Measurements from ENCODE around the gene RBL2. TPM values are rescaled to one million over a fixed set of nuclear protein-coding genes. Genes with fewer than 3 reads are reported as not detected.
A peak's percentile ranks its signal among the peaks of the same experiment; 100 is the strongest.
"Not testable (repeated sequence)": the region's sequence is repeated elsewhere in the genome, so short reads cannot be mapped to it uniquely, and the experiment has no call there.

Gene RBL2
- total RNA-seq, 5 donors from 2014 or later (not counting 1 experiment from before 2014, with no cell fraction given): 193 to 366 (median 261) TPM

DNA sequence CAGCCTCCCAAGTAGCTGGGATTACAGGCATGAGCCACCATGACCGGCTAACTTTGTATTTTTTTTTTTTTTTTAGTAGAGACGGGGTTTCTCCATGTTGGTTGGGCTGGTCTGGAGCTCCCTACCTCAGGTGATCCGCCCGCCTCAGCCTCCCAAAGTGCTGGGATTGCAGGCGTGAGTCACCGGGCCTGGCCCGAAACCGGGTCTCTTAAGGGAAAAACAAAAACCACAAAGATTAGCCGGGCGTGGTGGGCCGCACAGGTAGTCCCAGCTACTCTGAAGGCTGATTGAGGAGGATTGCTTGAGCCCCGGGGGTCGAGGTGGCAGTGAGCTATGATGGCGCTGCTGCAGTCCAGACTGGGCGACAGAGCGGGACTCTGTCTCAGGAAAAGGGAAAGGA, 19.9 kb upstream of the RBL2 start:
- H3K36me3 ChIP-seq (ENCODE audit: control insufficient read depth in 2 of 2, extremely low read depth in 1 of 2, insufficient read depth in 1 of 2, low read length in 1 of 2): no peaks in the 10 kb centered on the region
- WGBS (ENCODE audit: insufficient coverage): 95% methylated on average over 14 of the region's 16 CpGs
- H3K4me3 ChIP-seq (ENCODE audit: control insufficient read depth in 1 of 2, extremely low read depth in 1 of 2, low read length in 1 of 2): no peak overlapping the region
- H3K4me1 ChIP-seq (ENCODE audit: control insufficient read depth in 1 of 2, extremely low read depth in 1 of 2, insufficient read depth in 2 of 2, low read length in 2 of 2): peaks cover 0 to 2% of the 10 kb centered on the region in 2 experiments
- no peak for ATAC-seq (replicated peaks in 1 of 4)
- Mint-ChIP-seq H3K36me3 (no peaks in the 10 kb centered on the region), H3K4me3 (no peak overlapping the region), H3K27me3 (no peaks in the 10 kb centered on the region), H3K27ac (no peak overlapping the region), H3K4me1 (peaks cover 1 to 7% (median 5%) of the 10 kb centered on the region in 3 donors), H3K9me3 (peaks cover 0 to 3% (median 0%) of the 10 kb centered on the region in 3 donors)
- no peaks in the 10 kb centered on the region for H3K9me3 ChIP-seq
- ChIA-PET POLR2A (no interaction called here), CTCF (no interaction called here)
- no peak overlapping the region for H3K27ac ChIP-seq (ENCODE audit: low read length)
- no peak for DNase-seq
- no peaks in the 10 kb centered on the region for H3K27me3 ChIP-seq (replicated peaks in 1 of 2; ENCODE audit: control insufficient read depth in 2 of 2, extremely low read depth in 1 of 2, insufficient read depth in 2 of 2, low read length in 1 of 2)

DNA sequence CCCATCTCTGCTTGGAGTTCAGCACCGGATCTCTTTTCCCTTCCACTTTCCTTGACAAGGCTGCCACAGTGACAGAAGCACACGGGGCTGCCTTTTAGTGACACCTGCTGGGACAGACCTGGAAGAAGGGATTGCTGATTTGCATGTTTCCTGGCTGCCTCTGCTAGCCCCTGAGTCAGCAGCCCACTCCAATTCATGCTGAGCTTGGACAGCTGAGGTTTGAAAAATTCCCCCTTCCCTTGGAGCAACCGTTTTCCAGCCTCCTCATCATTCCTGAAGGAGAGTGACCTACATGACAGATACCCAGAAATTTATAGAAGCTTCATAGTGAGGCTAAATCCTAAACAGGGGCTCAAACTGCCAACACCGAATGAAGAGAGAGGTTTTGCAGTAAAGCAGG, 18.8 kb upstream of the RBL2 start:
- H3K4me3 ChIP-seq (ENCODE audit: control insufficient read depth in 1 of 2, extremely low read depth in 1 of 2, low read length in 1 of 2): no peak overlapping the region
- no peak overlapping the region for H3K4me3 Mint-ChIP-seq
- peaks cover 0 to 3% (median 0%) of the 10 kb centered on the region in 3 donors for H3K9me3 Mint-ChIP-seq
- H3K4me1 ChIP-seq (ENCODE audit: control insufficient read depth in 1 of 2, extremely low read depth in 1 of 2, insufficient read depth in 2 of 2, low read length in 2 of 2): peaks cover 0 to 2% of the 10 kb centered on the region in 2 experiments
- peak overlapping the region in 1 of 2 donors; percentile 8 for H3K27ac Mint-ChIP-seq
- H3K27me3 ChIP-seq (replicated peaks in 1 of 2; ENCODE audit: control insufficient read depth in 2 of 2, extremely low read depth in 1 of 2, insufficient read depth in 2 of 2, low read length in 1 of 2): no peaks in the 10 kb centered on the region
- H3K36me3 Mint-ChIP-seq: no peaks in the 10 kb centered on the region
- no peak overlapping the region for H3K27ac ChIP-seq (ENCODE audit: low read length)
- H3K36me3 ChIP-seq (ENCODE audit: control insufficient read depth in 2 of 2, extremely low read depth in 1 of 2, insufficient read depth in 1 of 2, low read length in 1 of 2): no peaks in the 10 kb centered on the region
- DNase-seq: no peak
- no CpG with 5 or more reads among the region's 4 CpGs for WGBS (ENCODE audit: insufficient coverage)
- H3K9me3 ChIP-seq: no peaks in the 10 kb centered on the region
- H3K4me1 Mint-ChIP-seq: peaks cover 1 to 9% (median 7%) of the 10 kb centered on the region in 3 donors
- no peaks in the 10 kb centered on the region for H3K27me3 Mint-ChIP-seq
- POLR2A ChIA-PET: no interaction called here
- CTCF ChIA-PET: no interaction called here
- ATAC-seq (replicated peaks in 1 of 4): no peak

DNA sequence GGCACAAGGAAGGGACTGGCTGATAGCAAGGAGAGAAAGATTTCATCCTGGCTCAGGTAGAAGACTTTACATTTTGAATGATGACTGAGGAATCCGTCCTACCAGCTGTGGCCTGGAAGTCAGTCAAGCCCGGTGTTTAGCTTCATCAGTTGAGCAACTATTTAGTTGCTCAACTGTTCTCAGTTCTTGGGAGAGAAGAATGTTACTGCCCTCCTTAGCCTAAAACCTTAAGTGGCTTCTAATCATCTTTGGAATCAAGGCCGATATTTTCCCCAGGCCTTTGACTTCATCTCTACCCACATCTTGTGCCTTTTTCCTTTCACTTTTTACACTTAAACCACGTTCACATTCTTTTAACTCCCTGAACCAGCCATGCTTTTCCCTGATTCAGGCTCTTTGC, 17.3 kb upstream of the RBL2 start:
- Mint-ChIP-seq H3K4me3 (no peak overlapping the region), H3K27me3 (no peaks in the 10 kb centered on the region), H3K36me3 (no peaks in the 10 kb centered on the region), H3K4me1 (peaks cover 1 to 9% (median 7%) of the 10 kb centered on the region in 3 donors), H3K27ac (no peak overlapping the region), H3K9me3 (no peaks in the 10 kb centered on the region)
- no peak for ATAC-seq (replicated peaks in 1 of 4)
- CTCF ChIA-PET: interaction anchor here in 1 of 2 donors (0.6 kb wide), 1 partner anchor 55 kb away, joined by 4 read pairs; no protein-coding TSS in a partner anchor
- Histone ChIP-seq H3K27ac (ENCODE audit: low read length) (no peak overlapping the region), H3K27me3 (replicated peaks in 1 of 2; ENCODE audit: control insufficient read depth in 2 of 2, extremely low read depth in 1 of 2, insufficient read depth in 2 of 2, low read length in 1 of 2) (no peaks in the 10 kb centered on the region), H3K4me1 (ENCODE audit: control insufficient read depth in 1 of 2, extremely low read depth in 1 of 2, insufficient read depth in 2 of 2, low read length in 2 of 2) (peaks cover 0 to 2% of the 10 kb centered on the region in 2 experiments), H3K9me3 (no peaks in the 10 kb centered on the region), H3K4me3 (ENCODE audit: control insufficient read depth in 1 of 2, extremely low read depth in 1 of 2, low read length in 1 of 2) (no peak overlapping the region), H3K36me3 (ENCODE audit: control insufficient read depth in 2 of 2, extremely low read depth in 1 of 2, insufficient read depth in 1 of 2, low read length in 1 of 2) (no peaks in the 10 kb centered on the region)
- WGBS (ENCODE audit: insufficient coverage): 70% methylated on average over 3 of the region's 4 CpGs
- POLR2A ChIA-PET: no interaction called here
- no peak for DNase-seq

GRCh38 chr16:53417976-53418375, 16.3 kb upstream of the RBL2 start:
- POLR2A ChIA-PET: no interaction called here

DNA sequence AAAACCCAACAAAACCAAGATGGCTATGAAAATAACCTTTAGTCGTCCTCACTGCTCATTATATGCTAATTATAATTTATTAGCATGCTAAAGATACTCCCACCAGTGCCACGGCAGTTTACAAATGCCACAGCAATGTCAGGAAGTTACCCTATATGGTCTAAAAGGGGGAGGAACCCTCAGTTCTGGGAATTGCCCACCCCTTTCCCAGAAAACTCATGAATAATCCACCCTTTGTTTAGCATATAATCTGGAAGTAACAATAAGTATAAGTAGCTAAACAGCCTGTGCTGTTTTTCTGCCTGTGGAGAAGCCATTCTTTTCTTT, 14.9 kb upstream of the RBL2 start:
- ATAC-seq (replicated peaks in 1 of 4); H3K4me3 ChIP-seq (ENCODE audit: control insufficient read depth in 1 of 2, extremely low read depth in 1 of 2, low read length in 1 of 2); H3K27ac Mint-ChIP-seq; H3K4me1 Mint-ChIP-seq; H3K36me3 Mint-ChIP-seq; H3K27me3 ChIP-seq (replicated peaks in 1 of 2; ENCODE audit: control insufficient read depth in 2 of 2, extremely low read depth in 1 of 2, insufficient read depth in 2 of 2, low read length in 1 of 2); H3K4me1 ChIP-seq (ENCODE audit: control insufficient read depth in 1 of 2, extremely low read depth in 1 of 2, insufficient read depth in 2 of 2, low read length in 2 of 2); H3K4me3 Mint-ChIP-seq; DNase-seq; H3K36me3 ChIP-seq (ENCODE audit: control insufficient read depth in 2 of 2, extremely low read depth in 1 of 2, insufficient read depth in 1 of 2, low read length in 1 of 2); H3K27me3 Mint-ChIP-seq; H3K9me3 Mint-ChIP-seq; H3K9me3 ChIP-seq; H3K27ac ChIP-seq (ENCODE audit: low read length); CTCF ChIA-PET: not testable (repeated sequence)
- no CpG with 5 or more reads among the region's 2 CpGs for WGBS (ENCODE audit: insufficient coverage)
- POLR2A ChIA-PET: interaction anchor here in 1 of 2 donors (0.6 kb wide), 1 partner anchor 99 kb away, joined by 5 read pairs; no protein-coding TSS in a partner anchor

More at GRCh38 chr16:53417976-53418375, 16.3 kb upstream of the RBL2 start:
- Mint-ChIP-seq H3K36me3 (no peaks in the 10 kb centered on the region), H3K4me3 (no peak overlapping the region), H3K4me1 (peaks cover 1 to 9% (median 7%) of the 10 kb centered on the region in 3 donors), H3K27me3 (no peaks in the 10 kb centered on the region), H3K27ac (no peak overlapping the region), H3K9me3 (no peaks in the 10 kb centered on the region)
- no peaks in the 10 kb centered on the region for H3K36me3 ChIP-seq (ENCODE audit: control insufficient read depth in 2 of 2, extremely low read depth in 1 of 2, insufficient read depth in 1 of 2, low read length in 1 of 2)
- 100% methylated on average over 3 of the region's 7 CpGs for WGBS (ENCODE audit: insufficient coverage)
- no peaks in the 10 kb centered on the region for H3K27me3 ChIP-seq (replicated peaks in 1 of 2; ENCODE audit: control insufficient read depth in 2 of 2, extremely low read depth in 1 of 2, insufficient read depth in 2 of 2, low read length in 1 of 2)
- no peaks in the 10 kb centered on the region for H3K9me3 ChIP-seq
- H3K4me1 ChIP-seq (ENCODE audit: control insufficient read depth in 1 of 2, extremely low read depth in 1 of 2, insufficient read depth in 2 of 2, low read length in 2 of 2): peaks cover 0 to 2% of the 10 kb centered on the region in 2 experiments
- no peak overlapping the region for H3K27ac ChIP-seq (ENCODE audit: low read length)
- ATAC-seq (replicated peaks in 1 of 4) (no peak), DNase-seq (no peak)
- CTCF ChIA-PET: interaction anchor here in 1 of 2 donors (0.6 to 0.7 kb wide), 2 partner anchors 25 to 81 kb away, joined by 3 read pairs; no protein-coding TSS in a partner anchor
- H3K4me3 ChIP-seq (ENCODE audit: control insufficient read depth in 1 of 2, extremely low read depth in 1 of 2, low read length in 1 of 2): no peak overlapping the region

DNA sequence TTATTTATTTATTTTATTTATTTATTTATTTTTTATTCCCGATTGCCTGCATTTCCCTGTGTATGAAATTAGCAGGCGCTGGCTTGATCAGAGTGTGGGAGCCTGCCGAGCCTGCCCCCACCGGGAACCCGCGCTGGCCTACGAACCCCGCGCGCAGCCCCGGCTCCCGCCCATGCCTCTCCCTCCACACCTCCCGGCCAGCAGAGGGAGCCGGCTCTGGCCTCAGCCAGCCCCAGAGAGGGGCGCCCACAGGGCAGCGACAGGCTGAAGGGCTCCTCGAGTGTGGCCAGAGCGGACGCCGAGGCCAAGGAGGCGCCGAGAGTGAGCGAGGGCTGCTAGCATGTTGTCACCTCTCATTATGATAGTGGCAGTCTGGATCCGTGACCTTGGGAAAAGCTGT, 13.0 kb upstream of the RBL2 start:
- Histone ChIP-seq H3K4me3 (ENCODE audit: control insufficient read depth in 1 of 2, extremely low read depth in 1 of 2, low read length in 1 of 2) (no peak overlapping the region), H3K27me3 (replicated peaks in 1 of 2; ENCODE audit: control insufficient read depth in 2 of 2, extremely low read depth in 1 of 2, insufficient read depth in 2 of 2, low read length in 1 of 2) (no peaks in the 10 kb centered on the region), H3K27ac (ENCODE audit: low read length) (no peak overlapping the region), H3K36me3 (ENCODE audit: control insufficient read depth in 2 of 2, extremely low read depth in 1 of 2, insufficient read depth in 1 of 2, low read length in 1 of 2) (no peaks in the 10 kb centered on the region), H3K9me3 (no peaks in the 10 kb centered on the region), H3K4me1 (ENCODE audit: control insufficient read depth in 1 of 2, extremely low read depth in 1 of 2, insufficient read depth in 2 of 2, low read length in 2 of 2) (no peaks in the 10 kb centered on the region)
- Mint-ChIP-seq H3K4me3 (no peak overlapping the region), H3K27me3 (no peaks in the 10 kb centered on the region), H3K27ac (no peak overlapping the region), H3K4me1 (peaks cover 0 to 5% (median 0%) of the 10 kb centered on the region in 3 donors), H3K9me3 (peaks cover 0 to 4% (median 0%) of the 10 kb centered on the region in 3 donors), H3K36me3 (no peaks in the 10 kb centered on the region)
- WGBS (ENCODE audit: insufficient coverage): 98% methylated on average over 8 of the region's 24 CpGs
- ChIA-PET CTCF (no interaction called here), POLR2A (no interaction called here)
- DNase-seq (no peak), ATAC-seq (replicated peaks in 1 of 4) (no peak)

GRCh38 chr16:53423968-53424367, 10.3 kb upstream of the RBL2 start:
- no CpG with 5 or more reads among the region's 1 CpG for WGBS (ENCODE audit: insufficient coverage)
- ATAC-seq (replicated peaks in 1 of 4); POLR2A ChIA-PET: not testable (repeated sequence)

More at GRCh38 chr16:53423968-53424367, 10.3 kb upstream of the RBL2 start:
- DNase-seq; H3K4me1 ChIP-seq (ENCODE audit: control insufficient read depth in 1 of 2, extremely low read depth in 1 of 2, insufficient read depth in 2 of 2, low read length in 2 of 2); H3K4me1 Mint-ChIP-seq; H3K27me3 Mint-ChIP-seq; H3K27ac ChIP-seq (ENCODE audit: low read length); H3K4me3 ChIP-seq (ENCODE audit: control insufficient read depth in 1 of 2, extremely low read depth in 1 of 2, low read length in 1 of 2); H3K4me3 Mint-ChIP-seq; H3K36me3 Mint-ChIP-seq; H3K9me3 Mint-ChIP-seq; H3K27ac Mint-ChIP-seq; H3K27me3 ChIP-seq (replicated peaks in 1 of 2; ENCODE audit: control insufficient read depth in 2 of 2, extremely low read depth in 1 of 2, insufficient read depth in 2 of 2, low read length in 1 of 2); H3K36me3 ChIP-seq (ENCODE audit: control insufficient read depth in 2 of 2, extremely low read depth in 1 of 2, insufficient read depth in 1 of 2, low read length in 1 of 2); H3K9me3 ChIP-seq: not testable (repeated sequence)
- CTCF ChIA-PET: interaction anchor here in 1 of 2 donors (0.6 to 1.0 kb wide), 2 partner anchors 16 to 34 kb away, joined by 3 to 4 read pairs; no protein-coding TSS in a partner anchor
